ENCODE results near the gene MRPS15.
A peak's percentile ranks its signal among the peaks of the same experiment; 100 is the strongest.

MRPS15 gene

GRCh38 chr1:36456391-36456928 is 7.7 kb downstream of the MRPS15 start:
- DNase-seq: no peak

- no peak for DNase-seq
Measured at GRCh38 chr1:36455386-36455785, 8.8 kb downstream of the MRPS15 start.

- DNase-seq: no peak
Measured at GRCh38 chr1:36453600-36454388, 10.4 kb downstream of the MRPS15 start.

- no peak for DNase-seq
Measured at GRCh38 chr1:36453051-36453450, 11.1 kb downstream of the MRPS15 start.

GRCh38 chr1:36450919-36451305 is 13.3 kb downstream of the MRPS15 start:
- DNase-seq: no peak

GRCh38 chr1:36450270-36450918 is 13.8 kb downstream of the MRPS15 start, which contains the start of gene OSCP1:
OSCP1 (minus strand) TSS chr1:36450451; CDS start chr1:36450369, 82 bp downstream.
- peak; percentile 63 to 84 (median 81) for DNase-seq

- no peak for DNase-seq
Measured at GRCh38 chr1:36448530-36449056, 15.6 kb downstream of the MRPS15 start.

- DNase-seq: no peak
Measured at GRCh38 chr1:36447450-36447849, 16.7 kb downstream of the MRPS15 start.

GRCh38 chr1:36446746-36447145 is 17.4 kb downstream of the MRPS15 start:
- DNase-seq: no peak

GRCh38 chr1:36446271-36446670 is 17.9 kb downstream of the MRPS15 start:
- peak in 2 of 6 experiments; percentile 3 to 8 for DNase-seq

- DNase-seq: no peak
Measured at GRCh38 chr1:36443297-36443696, 20.9 kb downstream of the MRPS15 start.

- no peak for DNase-seq
Measured at GRCh38 chr1:36442337-36442736, 21.8 kb downstream of the MRPS15 start.

- no peak for DNase-seq
Measured at GRCh38 chr1:36440646-36441045, 23.5 kb downstream of the MRPS15 start.

- no peak for DNase-seq
Measured at GRCh38 chr1:36440044-36440443, 24.1 kb downstream of the MRPS15 start.

GRCh38 chr1:36438715-36439114 is 25.5 kb downstream of the MRPS15 start:
- DNase-seq: no peak

- DNase-seq: no peak
Measured at GRCh38 chr1:36436821-36437220, 27.4 kb downstream of the MRPS15 start.

GRCh38 chr1:36433102-36433501 is 31.1 kb downstream of the MRPS15 start:
- no peak for DNase-seq

- no peak for DNase-seq
Measured at GRCh38 chr1:36432616-36433015, 31.6 kb downstream of the MRPS15 start.

GRCh38 chr1:36425791-36426190 is 38.4 kb downstream of the MRPS15 start:
- DNase-seq: no peak

GRCh38 chr1:36421649-36422048 is 42.5 kb downstream of the MRPS15 start:
- DNase-seq: no peak

GRCh38 chr1:36420836-36421317 is 43.3 kb downstream of the MRPS15 start:
- peak; percentile 78 to 92 (median 86) for DNase-seq

- peak in 2 of 6 experiments; percentile 71 to 74 for DNase-seq
Measured at GRCh38 chr1:36420409-36420808, 43.8 kb downstream of the MRPS15 start.

- no peak for DNase-seq
Measured at GRCh38 chr1:36419569-36419968, 44.6 kb downstream of the MRPS15 start.

- DNase-seq: no peak
Measured at GRCh38 chr1:36419140-36419539, 45.0 kb downstream of the MRPS15 start.
